ENCODE data around the gene E2F2.

GRCh38 chr1:23477359-23478144 is 53.5 kb downstream of the E2F2 start:
- TF ChIP-seq CTCF (optimal IDR thresholded peaks at IDR 0.05 in 1 of 3, IDR thresholded peaks at IDR 0.05 in 1 of 3, conservative IDR thresholded peaks at IDR 0.05 in 1 of 3; ENCODE audit: extremely low read depth in 1 of 3, insufficient read depth in 2 of 3, low read length in 3 of 3), result no peak
- TF ChIP-seq EZH2 (IDR thresholded peaks at IDR 0.05; ENCODE audit: low read length), result no peak

Data from keratinocyte (primary cell).